ENCODE data around the gene CDH4. TPM values are rescaled to one million over a fixed set of nuclear protein-coding genes. Genes with fewer than 3 reads are reported as not detected.

The CDH4 gene
- total RNA-seq, 1 donor from 2014 or later = 0.99 TPM

DNA sequence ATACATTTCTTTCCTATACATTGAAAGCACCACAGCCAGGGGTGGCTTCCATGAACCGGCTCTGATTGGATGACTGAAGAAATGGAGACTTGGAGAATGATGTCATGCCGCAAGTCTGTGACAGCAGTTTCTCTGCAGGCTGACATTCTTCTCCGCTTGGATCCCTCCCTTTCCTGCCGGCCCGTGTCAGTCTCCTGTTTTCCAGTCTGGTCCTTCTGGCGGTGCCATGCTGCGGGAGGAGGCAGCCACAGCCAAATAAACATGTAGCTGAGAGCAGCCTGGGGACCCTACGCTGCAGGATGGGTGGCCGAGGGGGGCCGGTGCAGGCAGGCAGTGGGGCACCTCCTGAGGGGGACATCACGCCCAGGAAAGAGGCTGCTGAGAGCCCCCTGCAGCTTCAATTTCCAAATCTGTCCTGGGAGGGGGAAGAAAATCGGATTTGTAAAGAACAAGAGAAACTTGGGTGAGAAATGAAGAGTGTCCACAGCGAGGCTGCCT, 635.6 kb downstream of the CDH4 start:
- no peak overlapping the region for H3K4me3 Mint-ChIP-seq (ENCODE audit: unreplicated experiment)
- H3K4me1 Mint-ChIP-seq (ENCODE audit: low read depth) = peaks cover 16% of the 10 kb centered on the region
- TF ChIP-seq CTCF (IDR thresholded peaks at IDR 0.05) = peak; percentile 40
- peaks cover 15% of the 10 kb centered on the region for H3K9me3 Mint-ChIP-seq (ENCODE audit: low read depth)
- H3K27me3 Mint-ChIP-seq (ENCODE audit: low read depth) = peaks cover 6% of the 10 kb centered on the region
- peak; percentile 53 for DNase-seq (ENCODE audit: low spot score)
- no peaks in the 10 kb centered on the region for H3K36me3 Mint-ChIP-seq (ENCODE audit: low read depth)
- H3K27ac Mint-ChIP-seq (ENCODE audit: unreplicated experiment) = no peak overlapping the region

DNA sequence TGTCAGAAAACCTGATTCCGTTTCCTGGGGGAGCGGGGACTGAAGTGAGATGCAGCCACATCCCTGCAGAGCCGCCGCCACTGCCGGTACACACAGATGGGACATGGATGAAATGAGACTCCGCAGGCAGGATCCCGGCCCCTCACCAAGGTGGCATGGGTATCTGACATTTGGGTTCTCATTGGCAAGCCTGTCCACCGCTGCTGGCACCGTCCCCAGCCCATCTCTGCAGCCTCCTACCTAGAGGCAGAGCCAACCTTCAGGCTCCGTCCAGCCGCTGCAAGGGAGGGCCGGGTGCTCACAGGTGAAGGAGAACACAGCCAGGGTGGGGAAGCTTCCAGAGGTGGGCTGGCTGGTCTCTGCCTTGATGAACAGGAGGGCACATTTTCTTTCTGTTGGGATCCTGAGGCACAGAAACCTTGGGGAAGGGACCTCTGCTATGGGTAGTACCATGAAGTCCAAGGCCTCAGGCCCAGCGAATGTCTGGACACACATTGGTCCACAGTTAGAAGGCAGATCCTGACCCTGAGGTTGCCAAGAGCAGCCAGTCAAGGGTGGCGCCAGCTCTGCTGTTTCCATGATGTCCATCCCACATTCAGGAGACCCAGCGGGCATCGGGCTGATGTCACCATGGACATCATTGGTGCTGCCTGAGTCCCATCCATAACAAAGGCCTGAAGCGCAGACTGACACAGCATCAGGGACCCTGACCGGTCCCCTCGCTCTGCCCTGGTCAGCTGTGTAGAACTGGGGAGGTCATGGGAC, 636.2 kb downstream of the CDH4 start:
- Mint-ChIP-seq H3K4me3 (ENCODE audit: unreplicated experiment) (no peak overlapping the region), H3K27me3 (ENCODE audit: low read depth) (peaks cover 2% of the 10 kb centered on the region)
- DNase-seq (ENCODE audit: low spot score) = peak; percentile 71

GRCh38 chr20:61889659-61890058, 637.6 kb downstream of the CDH4 start:
- Mint-ChIP-seq H3K4me1 (ENCODE audit: low read depth) (no peaks in the 10 kb centered on the region), H3K27ac (ENCODE audit: unreplicated experiment) (no peak overlapping the region), H3K9me3 (ENCODE audit: low read depth) (peaks cover 15% of the 10 kb centered on the region), H3K36me3 (ENCODE audit: low read depth) (no peaks in the 10 kb centered on the region), H3K4me3 (ENCODE audit: unreplicated experiment) (no peak overlapping the region), H3K27me3 (ENCODE audit: low read depth) (peaks cover 4% of the 10 kb centered on the region)
- no peak for TF ChIP-seq CTCF (IDR thresholded peaks at IDR 0.05)
- no peak for DNase-seq (ENCODE audit: low spot score)

More for the DNA sequence above, 636.2 kb downstream of the CDH4 start:
- Mint-ChIP-seq H3K9me3 (ENCODE audit: low read depth) (peaks cover 15% of the 10 kb centered on the region), H3K27ac (ENCODE audit: unreplicated experiment) (no peak overlapping the region), H3K36me3 (ENCODE audit: low read depth) (no peaks in the 10 kb centered on the region), H3K4me1 (ENCODE audit: low read depth) (peaks cover 10% of the 10 kb centered on the region)
- no peak for TF ChIP-seq CTCF (IDR thresholded peaks at IDR 0.05)

DNA sequence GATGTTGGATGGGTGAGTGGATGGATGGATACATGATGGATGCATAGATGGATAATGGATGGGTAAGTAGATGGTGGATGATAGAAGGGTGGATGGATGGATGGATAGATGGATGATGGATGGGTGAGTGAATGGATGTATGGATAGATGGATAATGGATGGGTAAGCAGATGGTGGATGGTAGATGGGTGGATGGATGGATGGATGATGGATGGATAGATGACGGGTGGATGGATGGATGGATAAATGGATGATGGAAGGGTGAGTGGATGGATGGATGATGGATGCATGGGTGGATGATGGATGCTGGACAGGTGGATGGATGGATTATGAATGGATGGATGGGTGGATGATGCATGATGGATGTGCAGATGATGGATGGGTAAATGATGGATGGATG, 638.1 kb downstream of the CDH4 start:
- peaks cover 6% of the 10 kb centered on the region for H3K27me3 Mint-ChIP-seq (ENCODE audit: low read depth)

DNA sequence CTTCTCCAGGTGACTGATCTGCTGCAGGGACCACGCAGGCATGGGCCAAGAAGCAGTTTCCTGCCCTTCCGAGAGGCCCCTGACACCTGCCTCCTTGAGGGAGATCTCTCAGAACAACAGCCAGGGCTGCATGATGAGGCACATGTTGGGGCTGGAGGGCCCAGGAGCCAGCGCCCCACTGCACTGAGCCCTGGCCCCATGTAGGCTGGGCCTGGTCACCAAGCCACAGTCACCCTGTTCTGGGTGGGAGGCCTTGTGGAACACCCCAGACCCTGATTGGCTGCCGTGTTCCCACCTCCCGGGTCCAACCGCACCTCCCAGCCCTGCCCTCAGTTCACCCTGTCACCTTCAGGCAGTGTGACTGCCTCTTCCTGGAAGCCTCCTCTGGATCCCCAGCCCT, 639.4 kb downstream of the CDH4 start:
- Mint-ChIP-seq H3K9me3 (ENCODE audit: low read depth) (peaks cover 15% of the 10 kb centered on the region), H3K27me3 (ENCODE audit: low read depth) (peaks cover 6% of the 10 kb centered on the region), H3K4me3 (ENCODE audit: unreplicated experiment) (no peak overlapping the region), H3K36me3 (ENCODE audit: low read depth) (no peaks in the 10 kb centered on the region), H3K27ac (ENCODE audit: unreplicated experiment) (no peak overlapping the region), H3K4me1 (ENCODE audit: low read depth) (no peaks in the 10 kb centered on the region)
- TF ChIP-seq CTCF (IDR thresholded peaks at IDR 0.05) = no peak
- DNase-seq (ENCODE audit: low spot score) = no peak

More for the DNA sequence above, 638.1 kb downstream of the CDH4 start:
- H3K36me3 Mint-ChIP-seq (ENCODE audit: low read depth) = no peaks in the 10 kb centered on the region
- no peak overlapping the region for H3K4me3 Mint-ChIP-seq (ENCODE audit: unreplicated experiment)
- H3K27ac Mint-ChIP-seq (ENCODE audit: unreplicated experiment) = no peak overlapping the region
- peaks cover 15% of the 10 kb centered on the region for H3K9me3 Mint-ChIP-seq (ENCODE audit: low read depth)
- DNase-seq (ENCODE audit: low spot score) = no peak
- H3K4me1 Mint-ChIP-seq (ENCODE audit: low read depth) = no peaks in the 10 kb centered on the region
- TF ChIP-seq CTCF (IDR thresholded peaks at IDR 0.05) = no peak
